GM18519 (cell line): ENCODE results near the gene RTN4RL2.

ENCODE experiments used
- ATAC-seq: cut with Tn5 transposase; IDR thresholded peaks from one replicate; pipeline ENCODE4 v1.9.1; 2021; ENCODE audit warnings: mild to moderate bottlenecking, moderate library complexity; ENCODE audit not compliant: unreplicated experiment, low FRiP score

The RTN4RL2 gene

DNA sequence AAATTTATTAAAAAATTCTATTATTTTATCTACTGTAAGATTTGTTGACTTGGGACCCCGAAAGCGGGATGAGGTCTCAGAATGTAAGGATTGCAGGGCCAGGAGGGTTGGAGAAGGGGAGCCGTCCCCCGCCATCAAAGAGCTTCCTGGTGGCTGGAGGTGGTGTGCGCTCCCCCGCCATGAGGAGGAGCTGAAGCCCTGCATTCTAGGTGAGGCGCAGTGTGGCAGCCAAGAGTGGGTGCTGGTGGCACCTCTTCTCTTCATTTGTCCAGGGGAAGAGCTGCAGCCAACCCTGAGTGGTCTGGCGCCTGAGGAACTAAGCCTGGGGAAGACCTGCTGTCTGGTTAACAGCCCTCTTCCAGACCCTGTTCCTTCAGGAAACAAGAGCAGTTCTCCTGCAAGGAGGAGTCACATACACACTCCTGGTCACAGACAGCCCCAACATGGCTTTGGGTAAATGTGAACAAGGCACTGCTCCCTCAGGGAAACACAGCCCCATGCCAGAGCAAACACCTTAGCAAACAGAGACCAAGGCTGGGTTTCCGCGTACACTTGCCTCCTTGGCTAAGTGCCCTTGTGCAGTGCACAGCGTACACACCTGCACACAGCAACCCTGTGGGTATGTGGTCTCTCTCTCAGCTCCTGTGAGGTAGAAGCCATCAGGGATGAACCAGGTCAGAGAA, 17.3 kb downstream of the RTN4RL2 start:
- no peak for ATAC-seq

DNA sequence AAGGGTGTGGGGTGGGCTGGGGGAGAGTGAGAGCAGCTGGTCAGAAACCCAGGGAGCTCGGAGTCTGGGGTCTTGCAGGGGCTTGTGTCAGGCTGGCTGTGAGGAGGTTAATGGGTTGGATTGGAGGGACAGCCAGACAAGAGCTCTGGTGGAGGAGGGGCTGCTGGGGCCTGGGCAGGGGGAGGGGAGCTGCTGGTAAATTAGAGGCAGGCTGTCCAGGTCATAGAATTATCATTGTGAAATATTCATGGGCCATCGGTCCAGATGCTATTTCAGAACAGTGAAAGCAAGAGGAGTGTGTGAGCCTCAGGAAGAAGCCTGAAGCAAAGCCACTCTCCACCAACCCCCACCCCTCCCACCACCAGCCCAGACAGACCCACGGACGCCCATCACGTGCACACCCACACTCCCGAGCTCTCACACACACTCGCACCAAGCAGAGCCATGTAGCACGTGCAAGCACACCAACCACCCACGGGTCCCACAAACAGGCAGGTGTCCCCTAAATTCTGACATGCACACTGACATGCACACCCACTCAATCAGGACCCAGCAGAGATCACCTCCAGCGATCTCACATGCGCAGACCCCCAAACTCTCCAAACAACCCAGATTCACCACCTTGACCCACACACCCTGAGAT, 18.8 kb downstream of the RTN4RL2 start:
- no peak for ATAC-seq

- ATAC-seq, result no peak
Observed at GRCh38 chr11:57479911-57480310, 19.6 kb downstream of the RTN4RL2 start.

GRCh38 chr11:57480409-57481137, 20.2 kb downstream of the RTN4RL2 start:
- no peak for ATAC-seq

DNA sequence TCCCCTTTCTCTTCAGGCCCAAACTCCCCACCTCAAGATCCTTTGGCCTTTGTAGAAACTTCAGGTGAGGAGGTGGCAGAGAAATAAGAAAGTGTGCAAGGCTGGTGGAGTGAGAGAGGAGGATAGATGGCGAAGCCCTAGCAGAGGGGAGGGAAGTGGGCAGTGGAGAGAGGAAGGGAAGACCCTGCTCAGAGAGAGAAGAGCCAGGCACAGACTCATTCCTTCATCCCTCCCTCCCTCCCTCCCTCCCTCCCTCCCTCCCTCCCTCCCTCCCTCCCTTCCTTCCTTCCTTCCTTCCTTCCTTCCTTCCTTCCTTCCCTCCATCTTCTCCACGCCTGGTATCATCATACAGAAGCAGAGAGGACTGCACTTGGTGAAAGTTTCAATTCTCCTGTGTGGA, 21.0 kb downstream of the RTN4RL2 start:
- no peak for ATAC-seq

- ATAC-seq, result no peak
Observed at GRCh38 chr11:57481915-57482781, 21.8 kb downstream of the RTN4RL2 start.

GRCh38 chr11:57482782-57483561, 22.6 kb downstream of the RTN4RL2 start:
- ATAC-seq, result no peak

- no peak for ATAC-seq
Observed at GRCh38 chr11:57483562-57483918, 23.2 kb downstream of the RTN4RL2 start.

DNA sequence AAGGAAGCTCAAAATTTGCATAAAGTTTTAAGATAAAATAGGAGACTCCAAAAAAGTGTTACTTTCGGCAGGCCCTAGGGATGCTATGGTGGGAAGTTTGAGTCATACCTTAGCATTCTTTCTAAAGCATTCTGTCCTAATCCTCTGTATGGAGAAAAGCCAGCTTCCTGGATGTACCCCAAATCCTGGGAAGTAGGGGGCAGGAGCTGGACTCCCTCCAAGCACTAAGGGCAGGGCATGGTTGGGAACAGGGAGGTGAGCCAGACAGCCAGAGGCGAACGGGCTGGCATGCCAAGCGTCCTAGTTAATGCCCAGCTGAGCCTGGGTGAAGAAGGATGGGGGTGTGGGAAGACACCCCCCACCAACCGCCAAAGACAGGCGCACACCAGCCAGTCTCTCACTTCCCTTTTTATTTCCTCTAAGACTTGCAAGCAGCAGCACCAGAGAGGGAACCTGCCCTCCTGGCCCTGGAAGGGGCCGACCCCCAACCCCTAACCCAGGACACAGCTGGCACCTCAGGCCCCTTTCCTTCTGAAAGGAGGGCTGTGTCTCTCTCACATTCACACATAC, 23.9 kb downstream of the RTN4RL2 start:
- peak; percentile 45 for ATAC-seq

DNA sequence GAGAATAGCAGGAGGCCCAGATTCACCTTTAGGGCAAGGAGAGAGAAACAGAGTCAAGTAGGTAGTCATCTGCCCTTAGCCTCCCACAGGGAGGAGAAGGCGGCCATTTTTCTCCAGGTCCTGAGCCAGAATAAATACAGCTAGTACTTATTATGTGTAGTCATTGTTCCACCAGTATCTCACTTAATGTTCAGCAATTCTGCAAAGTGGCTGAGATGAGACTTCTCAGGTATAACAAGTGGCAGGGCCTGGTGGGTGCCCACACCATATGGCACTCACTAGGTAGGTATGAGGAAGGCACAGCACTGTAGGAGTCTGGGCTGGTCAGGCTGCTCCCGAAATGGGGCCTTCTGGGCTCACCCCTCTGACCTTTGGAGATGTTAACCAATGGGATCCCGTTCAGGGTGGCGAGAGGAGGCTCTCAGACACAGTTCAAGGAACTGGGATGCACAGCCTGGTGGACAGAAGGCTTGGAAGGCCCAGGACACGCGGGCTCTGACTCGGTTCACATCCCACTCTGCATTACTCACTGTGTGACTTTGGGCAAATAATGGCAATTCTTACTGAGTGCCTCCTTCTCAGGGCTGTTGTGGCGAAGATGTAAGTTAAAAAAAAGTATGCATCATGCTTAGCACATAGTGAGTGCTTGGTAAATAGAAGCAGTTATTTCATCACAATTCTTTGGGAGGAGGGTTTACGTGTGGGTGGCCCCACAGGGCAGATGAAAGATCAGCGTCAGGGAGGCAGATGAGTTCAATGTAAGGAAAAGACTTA, 25.1 kb downstream of the RTN4RL2 start:
- ATAC-seq, result no peak

DNA sequence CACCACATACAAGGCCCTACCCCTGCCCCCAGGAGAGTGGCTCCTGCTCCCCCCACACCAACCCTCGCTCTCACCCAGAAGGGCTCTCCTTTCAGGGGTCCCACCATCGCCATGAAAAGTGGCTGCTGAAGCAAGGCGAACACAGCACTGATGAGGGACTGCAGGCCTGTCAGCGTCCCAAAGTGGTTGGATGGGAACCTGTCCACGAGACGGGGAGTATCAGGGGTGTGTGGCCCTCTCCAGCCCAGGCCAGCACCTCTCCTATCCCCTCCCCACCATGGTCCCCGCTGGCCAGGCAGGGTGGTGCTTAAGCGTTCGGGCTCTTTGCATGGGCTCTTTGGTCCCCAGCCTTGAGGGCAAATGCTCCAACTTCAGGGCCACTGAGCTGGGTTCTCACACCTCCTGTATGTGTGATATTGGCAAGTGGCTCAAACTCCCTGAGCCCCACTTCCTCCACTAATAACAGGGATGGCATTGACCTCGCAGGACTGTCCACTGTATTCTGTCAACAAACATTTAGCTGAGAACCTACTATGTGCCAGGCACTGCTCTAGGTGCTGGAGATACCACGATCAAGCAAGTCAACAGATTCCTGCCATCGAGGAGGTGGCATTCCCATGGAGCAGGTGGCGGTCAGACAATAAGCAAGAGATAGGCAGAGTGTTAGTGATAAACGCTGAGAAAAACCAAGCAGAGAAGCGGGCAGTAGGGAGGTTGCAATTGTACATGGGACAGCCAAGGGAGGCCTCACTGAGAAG, 26.9 kb downstream of the RTN4RL2 start:
- ATAC-seq, result no peak

DNA sequence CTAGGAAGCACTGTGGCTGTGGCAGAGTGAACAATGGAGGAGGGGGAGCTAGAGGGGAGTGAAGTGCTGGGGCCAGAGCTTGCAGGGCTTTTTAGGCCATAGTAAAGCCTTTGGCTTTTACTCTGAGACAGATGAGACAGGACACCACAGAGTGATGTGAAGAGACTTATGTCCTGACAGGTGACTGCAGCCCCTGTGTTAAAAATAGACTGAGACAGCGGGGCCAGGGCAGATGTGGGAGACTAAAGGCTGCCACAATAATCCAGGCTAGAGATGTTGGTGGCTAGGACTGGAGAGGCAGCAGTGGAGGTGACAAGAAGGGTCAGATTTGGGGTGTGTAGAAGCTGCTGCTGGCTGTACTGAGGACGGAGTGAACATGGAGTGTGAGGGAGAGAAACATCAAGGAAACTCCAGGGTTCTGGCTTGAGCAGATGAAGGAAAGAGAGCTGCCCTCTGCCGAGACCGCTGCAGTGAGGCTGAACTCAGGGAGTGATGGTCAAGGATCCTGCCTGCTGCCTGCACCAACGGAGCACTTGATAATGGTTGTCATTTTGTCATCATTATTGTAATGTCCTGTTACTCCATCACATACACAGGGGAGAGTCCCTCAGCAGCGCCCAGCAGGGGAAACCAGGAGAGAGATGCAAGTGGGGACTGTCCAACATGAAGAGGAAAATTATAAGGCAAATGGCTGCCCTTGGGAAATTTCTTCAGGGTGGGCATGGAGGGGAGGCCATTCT, 27.8 kb downstream of the RTN4RL2 start:
- ATAC-seq, result no peak

- no peak for ATAC-seq
Observed at GRCh38 chr11:57490456-57491248, 30.3 kb downstream of the RTN4RL2 start.

DNA sequence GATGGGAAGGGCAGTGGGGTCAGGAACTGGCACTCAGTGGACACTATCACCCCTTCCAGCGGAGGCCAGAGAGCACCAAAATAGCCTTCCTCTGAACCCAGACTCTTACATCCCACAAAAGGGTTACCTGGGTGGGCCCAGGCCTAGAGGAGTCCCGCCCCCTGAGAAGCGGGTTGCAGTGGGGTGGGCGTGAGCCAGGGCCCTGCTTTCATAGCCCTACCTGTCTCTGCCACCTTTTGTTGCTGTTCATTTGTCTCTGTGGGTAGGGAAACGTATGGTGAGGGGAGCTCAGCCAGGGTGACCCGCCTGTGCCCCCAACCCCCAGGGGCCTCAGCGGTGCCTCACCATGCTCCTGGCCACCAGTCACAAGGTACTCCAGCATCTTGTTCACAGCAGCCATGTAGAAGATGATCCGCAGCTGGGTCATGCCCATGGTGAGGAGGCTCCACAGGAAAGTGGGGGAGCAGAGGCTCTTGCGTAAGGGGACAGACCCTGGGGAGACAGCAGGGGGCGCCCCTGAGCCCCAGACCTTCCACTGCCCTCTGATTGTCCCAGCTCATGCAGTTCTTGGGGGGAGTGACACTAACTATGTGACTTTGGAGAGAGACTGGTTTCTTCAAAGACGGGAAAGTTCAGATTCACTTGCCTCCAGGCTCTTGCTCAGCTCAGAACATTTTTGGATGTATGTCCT, 31.2 kb downstream of the RTN4RL2 start:
- ATAC-seq, result peak; percentile 51

GRCh38 chr11:57493507-57494503, 33.5 kb downstream of the RTN4RL2 start:
- ATAC-seq, result no peak
